Head of caudate nucleus (tissue), 42 donors: ENCODE results near the gene DNM2.
A peak's percentile ranks its signal among the peaks of the same experiment; 100 is the strongest.
"Not testable (repeated sequence)": the region's sequence is repeated elsewhere in the genome, so short reads cannot be mapped to it uniquely, and the experiment has no call there.

ENCODE experiments used
- DNase-seq, 42 donors: peaks; one replicate each; pipeline versions ENCODE4 v3.0.0 to v3.0.0-alpha.2; 2020 to 2021; ENCODE audit warnings: mixed read lengths in 7 of 42
- intact Hi-C: fragments of 100-400 bp; cut with DNase I; formaldehyde crosslinking; loops from one replicate; pipeline ENCODE4 v1.15.0; 2022

Gene DNM2

DNA sequence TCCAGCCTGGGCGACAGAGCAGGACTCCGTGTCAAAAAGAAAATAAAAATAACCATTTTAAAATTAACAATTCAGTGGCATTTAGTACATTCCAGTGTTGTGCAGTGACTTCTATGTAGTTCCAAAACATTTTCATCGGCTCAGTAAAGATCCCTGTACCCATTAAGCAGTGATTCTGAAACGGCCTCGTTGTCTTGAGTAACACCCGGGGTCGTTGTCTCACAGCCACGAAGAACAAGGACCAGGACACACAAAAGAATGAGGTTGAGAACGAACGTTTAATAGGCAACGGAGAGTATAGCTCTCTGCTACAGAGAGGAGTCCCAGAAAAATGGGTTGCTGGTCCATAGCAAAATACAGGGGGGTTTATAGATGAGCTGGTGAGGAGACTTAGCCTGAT is 120.5 kb downstream of the DNM2 start:
- intact Hi-C loops, result loop anchor here (10.0 kb wide), 1 partner anchor 124 kb away; the partner anchor contains the start of gene DNM2
- DNase-seq, result no peak

DNA sequence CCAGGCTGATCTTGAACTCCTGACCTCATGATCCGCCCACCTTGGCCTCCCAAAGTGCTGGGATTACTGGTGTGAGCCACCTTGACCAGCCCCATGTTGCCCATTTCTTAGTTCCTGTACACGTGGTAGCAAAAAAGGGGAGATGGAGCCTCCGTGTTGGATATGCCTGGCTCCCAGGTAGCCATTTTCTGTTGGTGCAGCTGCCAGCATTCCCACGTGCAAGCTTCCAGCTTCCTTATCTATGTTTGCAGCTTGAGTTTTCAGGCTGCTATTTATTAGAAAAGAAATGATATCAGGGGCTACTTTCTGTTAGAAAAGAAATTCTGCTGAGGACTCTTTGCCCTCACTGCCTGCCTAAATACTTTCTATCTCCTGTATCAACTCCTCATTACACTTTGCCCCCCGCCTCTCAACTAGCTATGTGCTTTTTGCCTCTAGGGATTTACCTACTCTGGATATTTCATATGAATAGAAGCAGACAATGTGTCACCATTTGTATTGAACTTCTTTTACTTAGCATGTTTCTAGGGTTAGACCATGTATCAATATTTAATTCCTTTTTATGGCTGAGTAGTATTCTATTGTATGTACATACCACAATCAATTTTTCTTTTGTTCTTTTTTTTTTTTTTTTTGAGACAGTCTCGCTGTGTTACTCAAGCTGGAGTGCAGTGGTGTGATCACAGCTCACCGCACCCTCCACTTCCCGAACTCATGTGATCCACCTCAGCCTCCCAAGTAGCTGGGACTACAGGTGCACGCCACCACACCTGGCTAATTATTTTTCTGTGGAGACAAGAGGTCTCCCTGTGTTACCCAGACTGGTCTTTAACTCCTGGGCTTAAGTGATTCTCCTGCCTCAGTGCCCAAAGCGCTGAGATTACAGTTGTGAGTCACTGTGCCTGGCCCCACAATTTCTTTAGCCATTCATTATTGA is 121.5 kb downstream of the DNM2 start:
- DNase-seq, result no peak
- intact Hi-C loops, result loop anchor here (10.0 kb wide), 1 partner anchor 125 kb away; the partner anchor contains the start of gene DNM2

DNA sequence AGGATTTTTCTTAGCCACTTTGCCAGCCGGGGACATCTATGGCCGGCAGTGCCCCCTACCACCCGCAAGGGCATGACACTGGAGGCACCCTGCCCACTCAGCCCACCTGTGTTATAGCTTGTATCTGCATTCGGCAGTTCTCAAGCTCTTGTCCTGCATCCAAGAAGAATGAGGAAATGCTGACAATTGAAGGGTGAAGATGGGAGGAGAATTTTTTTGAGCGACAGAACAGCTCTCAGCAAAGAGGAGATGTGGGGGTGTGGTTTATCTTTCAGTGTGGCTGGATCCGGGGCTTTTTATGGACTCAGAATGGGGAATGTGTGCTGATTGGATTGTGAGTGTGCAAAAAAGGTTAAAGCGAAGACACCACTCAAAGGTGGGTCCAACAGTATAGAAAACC is 124.9 kb downstream of the DNM2 start:
- DNase-seq, result no peak

DNA sequence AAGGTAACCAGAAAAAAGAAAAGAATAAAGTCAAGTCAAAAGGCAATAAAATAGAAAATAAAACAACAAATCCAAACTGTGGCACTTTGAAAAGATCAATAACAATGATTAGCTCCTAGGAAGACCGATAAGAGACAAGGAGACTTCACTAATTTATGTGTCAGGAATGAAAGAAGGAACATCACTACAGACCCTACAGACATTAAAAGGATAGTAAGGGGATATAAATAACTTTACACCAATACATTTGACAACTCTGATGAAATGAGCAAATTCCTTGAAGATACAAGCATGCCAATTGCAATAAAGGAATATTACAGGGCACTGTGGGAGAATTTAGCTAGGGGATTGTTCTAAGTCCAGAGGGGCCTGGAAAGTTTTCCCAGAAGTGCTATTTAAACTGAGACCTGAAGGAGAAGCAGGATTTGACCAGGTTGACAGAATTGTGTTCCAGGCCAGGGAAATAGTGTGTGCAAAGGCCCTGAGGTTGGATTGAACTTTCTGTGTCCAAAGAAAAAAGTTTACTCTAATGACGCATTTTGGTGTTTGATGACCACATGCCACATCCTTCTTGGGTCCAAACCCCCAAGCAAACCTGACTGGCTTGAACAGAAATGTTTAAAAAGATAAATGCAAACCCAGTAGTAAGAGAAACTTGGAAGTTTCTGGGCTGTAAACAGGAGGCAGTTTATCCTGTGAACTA is 128.8 kb downstream of the DNM2 start:
- DNase-seq, result no peak
- intact Hi-C loops, result no loop called here

More for the DNA sequence above, 124.9 kb downstream of the DNM2 start:
- intact Hi-C loops, result no loop called here

DNA sequence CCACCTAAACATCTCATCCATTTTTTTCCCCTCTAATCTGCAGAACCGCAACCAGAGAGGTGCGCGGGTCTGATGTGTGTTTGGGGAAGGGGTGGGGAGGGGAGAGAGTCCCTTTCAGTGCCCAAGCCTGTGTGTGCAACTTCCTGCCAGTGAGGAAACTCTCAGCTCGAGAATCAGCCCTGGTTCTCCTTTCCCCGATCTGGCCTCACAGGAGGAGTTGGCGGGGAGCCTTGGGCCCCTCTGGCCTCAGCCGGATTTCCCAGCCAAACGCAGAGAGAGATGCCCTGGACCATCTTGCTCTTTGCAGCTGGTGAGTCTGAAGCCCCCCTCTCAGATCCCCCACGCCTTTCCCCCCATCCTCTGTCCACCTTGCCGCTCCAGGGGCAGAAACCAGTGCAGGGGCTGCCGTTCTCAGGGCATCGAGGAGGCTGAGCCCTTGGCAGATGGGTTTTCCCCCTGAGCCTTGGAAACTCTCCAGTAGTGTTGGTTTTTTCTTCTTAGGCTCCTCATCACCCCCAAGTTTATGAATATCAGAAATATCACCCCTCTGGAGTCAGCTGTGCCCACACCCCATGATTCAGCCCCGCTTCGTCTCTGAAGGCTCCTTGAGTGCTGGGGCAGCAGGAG is 130.5 kb downstream of the DNM2 start, which contains the start of gene C19orf38:
Gene C19orf38, plus strand, starts transcription at position 186 of the 627 bp plus-strand sequence. Its CDS starts 94 bp downstream, at position 280.
- DNase-seq, result peak in 3 of 42 donors; percentile 19 to 35 (median 31)
- intact Hi-C loops, result no loop called here

DNA sequence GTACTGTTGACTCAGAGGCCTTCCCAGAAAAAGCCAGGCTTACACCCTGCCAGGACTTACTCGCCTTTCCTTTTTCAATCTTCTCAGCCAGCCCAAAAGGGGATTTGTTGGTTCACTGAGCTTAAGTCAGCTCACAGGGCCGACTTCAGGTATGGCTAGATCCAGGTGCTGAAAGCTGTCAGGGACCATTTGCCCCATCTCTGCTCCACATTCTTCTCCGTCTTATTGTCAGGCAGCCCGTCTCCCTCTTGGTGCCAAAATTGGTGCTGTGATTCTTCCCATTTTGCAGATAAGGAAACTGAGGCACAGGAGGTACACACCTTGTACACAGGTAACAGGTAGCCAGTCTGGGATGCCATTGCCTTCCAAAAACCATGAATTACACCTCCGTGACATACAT is 132.8 kb downstream of the DNM2 start:
- intact Hi-C loops, result no loop called here
- DNase-seq, result no peak

DNA sequence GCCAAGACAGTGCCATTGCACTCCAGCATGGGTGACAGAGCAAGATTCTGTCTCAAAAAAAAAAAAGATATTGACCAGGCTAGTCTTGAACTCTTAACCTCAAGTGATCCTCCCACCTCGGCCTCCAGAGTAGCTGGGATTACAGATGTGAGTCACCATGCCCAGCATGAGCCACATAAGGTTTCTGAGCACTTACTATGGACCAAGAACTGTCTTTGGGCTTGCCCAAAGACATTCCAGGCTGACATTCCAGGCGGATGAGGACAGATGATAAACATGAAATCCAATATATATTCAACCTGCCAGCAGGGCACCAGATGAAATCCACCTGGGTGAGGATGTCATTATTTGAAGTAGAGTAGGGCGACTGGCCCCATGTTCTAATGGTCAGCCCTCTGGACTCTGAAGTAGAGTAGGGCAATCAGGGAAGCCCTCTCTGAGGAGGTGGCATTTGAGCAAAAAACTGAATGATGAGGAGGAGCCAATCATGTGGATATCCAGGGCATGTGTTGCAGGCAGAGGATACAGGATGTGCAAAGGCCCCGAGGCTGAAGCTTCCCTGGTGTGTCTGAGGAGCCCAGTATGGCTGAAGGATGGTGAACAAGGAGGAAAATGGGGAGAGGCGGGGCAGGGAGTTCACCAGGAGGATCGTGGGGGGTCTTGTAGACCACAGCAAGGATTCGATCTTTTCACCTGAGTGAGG is 134.4 kb downstream of the DNM2 start:
- intact Hi-C loops, result no loop called here
- no peak for DNase-seq

DNA sequence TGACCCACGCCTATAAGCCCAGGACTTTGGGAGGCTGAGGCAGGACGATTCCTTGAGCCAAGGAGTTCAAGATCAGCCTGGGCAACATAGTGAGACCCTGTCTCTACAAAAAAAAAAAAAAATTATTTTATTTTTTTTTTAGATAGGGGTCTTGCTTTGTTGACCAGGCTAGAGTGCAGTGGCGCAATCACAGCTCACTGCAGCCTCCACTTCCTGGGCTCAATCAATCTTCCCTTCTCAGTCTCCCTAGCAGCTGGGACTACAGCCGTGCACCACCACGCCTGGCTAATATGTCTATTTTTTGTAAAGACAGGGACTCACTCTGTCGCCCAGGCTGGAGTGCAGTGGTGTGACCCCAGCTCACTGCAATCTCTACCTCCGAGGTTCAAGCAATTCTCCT is 135.1 kb downstream of the DNM2 start:
- intact Hi-C loops, result no loop called here
- DNase-seq, result no peak

DNA sequence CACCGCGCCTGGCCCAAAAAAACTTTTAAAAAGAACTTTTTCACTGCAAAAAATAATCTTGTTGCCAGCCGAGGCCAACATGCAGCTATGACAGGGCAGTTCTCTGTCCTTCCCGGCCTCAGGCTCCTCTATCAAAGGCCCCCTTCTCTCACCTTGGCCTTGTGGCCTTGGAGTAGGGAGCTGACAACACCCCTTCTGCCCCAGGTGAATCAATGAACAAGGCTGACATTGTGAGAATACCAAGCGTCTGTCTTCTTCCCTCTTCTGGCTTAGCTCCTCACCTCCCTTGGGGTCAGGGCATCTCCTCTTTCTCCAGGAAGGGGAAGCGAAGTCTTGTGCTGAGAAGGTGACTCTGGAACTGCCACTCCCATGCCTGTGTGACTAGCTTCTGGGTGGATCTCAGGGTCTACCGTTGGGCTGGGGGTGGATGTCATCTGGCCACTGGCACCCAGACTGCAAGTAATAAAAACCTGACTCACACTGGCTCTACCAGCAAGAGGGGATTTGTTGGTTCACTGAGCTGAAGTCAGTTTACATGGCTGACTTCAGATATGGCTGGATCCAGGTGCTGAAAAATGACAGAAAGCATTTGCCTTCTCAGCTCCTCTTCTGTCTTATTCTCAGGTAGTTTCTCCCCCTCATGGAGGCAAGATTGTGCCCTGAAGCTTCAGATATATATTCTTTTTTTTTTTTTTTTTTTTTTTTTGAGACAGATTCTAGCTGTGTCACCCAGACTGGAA is 136.6 kb downstream of the DNM2 start:
- no peak for DNase-seq
- intact Hi-C loops, result no loop called here

DNA sequence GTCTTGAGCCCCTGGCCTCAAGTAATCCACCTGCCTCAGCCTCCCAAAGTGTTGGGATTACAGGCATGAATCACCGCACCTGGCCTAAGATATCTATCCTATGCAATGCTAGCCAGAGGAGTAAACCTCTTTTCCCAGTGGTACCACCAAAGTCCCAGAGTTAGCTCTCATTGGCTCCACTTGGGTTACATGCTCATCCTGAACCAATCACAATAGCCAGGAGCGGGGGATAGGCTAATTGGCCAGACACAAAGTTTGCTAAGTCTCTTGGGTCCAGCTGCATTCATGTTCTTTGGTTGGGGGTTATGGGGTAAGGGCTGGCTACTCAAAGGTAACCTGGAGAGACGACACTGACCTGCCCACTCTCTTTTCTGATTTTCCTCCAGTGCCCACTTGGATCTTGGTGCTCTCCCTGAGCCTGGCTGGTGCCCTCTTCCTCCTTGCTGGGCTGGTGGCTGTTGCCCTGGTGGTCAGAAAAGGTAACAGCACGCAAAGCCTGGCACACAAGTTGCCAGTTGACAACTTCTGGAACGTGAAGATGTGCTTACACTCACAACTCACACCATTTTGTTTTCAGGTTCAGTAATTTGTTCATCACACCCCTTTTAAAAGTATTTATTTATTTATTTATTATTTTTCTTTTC is 138.1 kb downstream of the DNM2 start:
- intact Hi-C loops, result no loop called here
- no peak for DNase-seq

DNA sequence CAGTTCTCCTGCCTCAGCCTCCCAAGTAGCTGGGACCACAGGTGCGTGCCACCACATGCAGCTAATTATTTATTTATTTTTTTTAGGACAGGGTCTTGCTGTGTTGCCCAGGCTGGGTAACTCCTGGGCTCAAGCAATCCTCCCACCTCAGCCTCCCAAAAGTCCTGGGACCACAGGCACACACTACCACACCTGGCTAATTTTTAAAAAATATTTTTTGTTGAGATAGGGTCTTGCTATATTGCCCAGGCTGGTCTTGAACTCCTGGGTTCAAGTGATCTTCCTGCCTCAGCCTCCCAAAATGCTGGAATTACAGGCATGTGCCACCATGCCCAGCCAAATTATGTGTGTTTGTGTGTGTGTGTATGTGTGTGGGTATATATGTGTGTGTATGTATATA is 139.0 kb downstream of the DNM2 start:
- intact Hi-C loops, DNase-seq: not testable (repeated sequence)

DNA sequence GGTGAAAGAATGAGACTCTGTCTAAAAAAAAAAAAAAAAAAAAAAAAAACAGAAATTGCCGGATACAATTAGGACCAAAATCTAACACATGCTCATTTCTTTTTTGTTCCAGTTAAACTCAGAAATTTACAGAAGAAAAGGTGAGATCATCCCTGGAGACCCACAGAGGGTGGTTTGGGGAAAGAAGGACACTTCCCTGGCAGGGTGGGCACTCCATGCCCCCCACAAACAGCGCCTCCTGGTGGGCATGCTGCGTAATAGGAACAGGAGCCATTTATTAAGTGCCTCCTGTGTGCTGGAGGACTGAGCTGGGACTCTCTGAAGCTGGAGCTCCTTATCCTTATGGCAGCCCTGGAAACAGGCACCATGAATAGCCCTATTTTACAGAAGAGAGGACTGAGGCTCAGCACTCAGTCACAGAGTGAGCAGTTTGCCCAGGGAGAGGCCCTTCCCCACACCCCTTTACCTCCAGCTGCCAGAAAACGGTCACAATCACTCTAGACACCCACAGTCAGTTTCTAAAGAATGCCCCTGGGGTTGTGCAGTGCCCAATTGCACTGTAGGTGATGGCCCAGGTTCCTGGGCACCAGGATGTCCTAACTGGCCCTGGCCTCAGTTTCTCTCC is 140.4 kb downstream of the DNM2 start:
- DNase-seq, result no peak
- intact Hi-C loops, result no loop called here

DNA sequence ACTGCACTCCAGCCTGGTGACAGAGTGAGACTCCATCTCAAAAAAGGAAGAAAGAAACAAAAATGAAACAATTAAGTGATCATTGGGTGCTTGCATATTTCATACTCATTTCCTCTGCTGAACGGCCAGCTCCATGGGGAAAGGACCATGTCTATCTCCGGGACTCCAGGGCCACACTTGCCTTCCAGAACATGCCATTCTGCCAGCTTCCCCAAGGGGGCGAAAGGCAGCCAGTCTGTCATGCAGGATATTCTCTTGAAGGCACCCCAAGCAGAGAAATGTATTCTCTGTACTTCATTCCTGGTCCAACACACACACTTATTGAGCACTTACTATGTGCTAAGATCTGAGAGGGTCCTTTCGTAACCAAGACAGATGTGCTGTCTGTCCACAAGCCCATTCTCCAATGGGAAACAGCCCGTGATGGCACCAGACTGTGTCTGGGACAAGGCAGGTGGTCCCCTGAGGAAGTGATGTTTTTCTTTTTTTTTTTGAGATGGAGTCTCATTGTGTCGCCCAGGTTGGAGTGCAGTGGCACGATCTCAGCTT is 143.3 kb downstream of the DNM2 start:
- peak in 1 of 42 donors; percentile 41 for DNase-seq
- intact Hi-C loops, result loop anchor here (10.0 kb wide), 1 partner anchor 146 kb away; the partner anchor contains the start of gene DNM2

DNA sequence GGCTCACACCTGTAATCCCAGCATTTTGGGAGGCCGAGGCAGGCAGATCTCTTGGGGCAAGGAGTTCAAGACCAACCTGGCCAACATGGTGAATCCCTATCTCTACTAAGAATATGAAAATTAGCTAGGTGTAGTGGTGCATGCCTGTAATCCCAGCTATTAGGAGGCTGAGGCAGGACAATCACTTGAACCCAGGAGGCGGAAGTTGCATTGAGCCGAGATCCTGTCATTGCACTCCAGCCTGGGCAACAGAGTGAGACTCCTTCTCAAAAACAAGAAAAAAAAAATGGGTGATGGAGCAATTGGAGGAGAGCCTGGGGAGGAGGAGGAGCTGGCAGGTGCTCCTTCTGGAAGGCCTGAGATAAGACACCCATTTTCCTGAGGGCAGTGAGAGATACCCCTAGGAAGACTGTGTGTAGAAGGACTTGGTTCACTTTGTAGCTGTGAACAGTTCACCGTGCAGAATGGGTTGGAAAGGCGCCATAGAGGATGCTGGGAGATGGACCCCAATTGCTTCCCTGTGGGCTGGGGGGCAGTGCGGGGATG is 144.8 kb downstream of the DNM2 start:
- DNase-seq, result no peak
- intact Hi-C loops, result loop anchor here (10.0 kb wide), 1 partner anchor 148 kb away; the partner anchor contains the start of gene DNM2

DNA sequence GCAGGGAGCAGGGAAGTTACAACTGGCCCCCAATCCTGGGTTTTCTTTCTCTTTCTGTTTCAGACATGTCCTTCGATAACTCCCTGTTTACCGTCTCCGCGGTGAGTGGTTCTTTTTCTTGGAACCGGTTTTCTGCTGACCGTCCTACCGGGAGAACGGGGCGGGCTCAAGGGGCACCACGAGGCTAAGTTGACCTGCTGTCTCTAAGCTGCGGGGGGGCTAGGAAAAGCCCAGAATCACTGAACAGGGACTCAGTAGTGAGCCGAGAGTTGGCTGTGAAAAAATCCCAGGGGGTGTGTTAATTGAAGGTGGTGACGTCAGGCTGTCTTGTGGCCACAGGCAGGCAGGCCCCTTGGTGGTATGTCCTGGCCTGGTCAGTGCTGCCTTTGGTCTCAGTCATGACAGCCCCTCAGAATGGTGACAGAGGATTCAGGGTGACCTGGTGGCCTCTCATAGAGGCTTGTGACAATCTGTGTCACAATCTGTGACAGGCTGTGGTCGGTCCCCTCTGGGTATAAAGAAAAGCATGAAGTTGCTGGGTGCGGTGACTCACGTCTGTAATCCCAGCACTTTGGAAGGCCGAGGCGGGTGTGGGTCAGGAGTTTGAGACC is 145.3 kb downstream of the DNM2 start:
- intact Hi-C loops, result loop anchor here (10.0 kb wide), 1 partner anchor 148 kb away; the partner anchor contains the start of gene DNM2
- no peak for DNase-seq

DNA sequence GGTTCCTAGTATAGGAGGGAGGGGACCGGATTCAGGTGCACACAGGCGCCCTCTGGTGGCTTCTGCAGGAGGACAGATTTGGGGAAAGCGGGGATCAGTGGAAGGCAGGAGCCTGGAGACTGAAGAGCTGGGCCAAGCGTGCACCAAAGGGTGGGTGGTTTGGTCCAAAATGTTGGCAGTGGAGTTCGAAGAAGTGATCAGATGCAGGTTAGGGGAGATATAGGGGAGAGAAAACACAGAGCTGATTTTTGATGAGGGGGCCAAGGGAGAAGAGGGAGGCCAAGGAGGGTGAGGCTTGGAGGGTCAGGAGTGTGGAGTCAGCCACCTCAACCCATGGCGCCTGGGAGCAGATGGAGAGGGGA is 146.6 kb downstream of the DNM2 start:
- peak; percentile 73 to 95 (median 89) for DNase-seq
- intact Hi-C loops, result loop anchor here (10.0 kb wide), 1 partner anchor 150 kb away; the partner anchor contains the start of gene DNM2
